ENCODE results near the gene BLCAP. TPM values are rescaled to one million over a fixed set of nuclear protein-coding genes. Genes with fewer than 3 reads are reported as not detected.
"Not testable (repeated sequence)": the region's sequence is repeated elsewhere in the genome, so short reads cannot be mapped to it uniquely, and the experiment has no call there.

BLCAP gene
- total and polyA plus RNA-seq, 9 donors = 27.7 to 147 (median 62.0) TPM

GRCh38 chr20:37552415-37552814, 24.7 kb upstream of the BLCAP start:
- no peaks in the 10 kb centered on the region for H3K4me1 ChIP-seq (ENCODE audit: insufficient read depth)
- H3K9me3 ChIP-seq = no peaks in the 10 kb centered on the region
- no peaks in the 10 kb centered on the region for H3K27me3 ChIP-seq
- 56 to 64% (median 58%) methylated on average over 1 of the region's 1 CpG for WGBS, 3 donors
- no peak overlapping the region for H3K4me3 ChIP-seq
- intact Hi-C loops (cut with DNase I) = loop anchor here in 1 of 4 donors (10.0 kb wide), 1 partner anchor 1248 kb away; the partner anchor contains the start of gene DLGAP4
- no peaks in the 10 kb centered on the region for H3K36me3 ChIP-seq
- no peak for DNase-seq
- TF ChIP-seq EP300 (IDR thresholded peaks at IDR 0.05) = no peak
- H3K27ac ChIP-seq = no peak overlapping the region

GRCh38 chr20:37551660-37552059, 24.0 kb upstream of the BLCAP start:
- H3K27me3 ChIP-seq; DNase-seq; H3K27ac ChIP-seq; H3K36me3 ChIP-seq; H3K9me3 ChIP-seq; H3K4me3 ChIP-seq; H3K4me1 ChIP-seq (ENCODE audit: insufficient read depth): not testable (repeated sequence)
- 54 to 67% (median 64%) methylated on average over 2 of the region's 2 CpGs for WGBS, 3 donors
- intact Hi-C loops (cut with DNase I) = loop anchor here in 1 of 4 donors (10.0 kb wide), 1 partner anchor 1247 kb away; the partner anchor contains the start of gene DLGAP4

- not testable (repeated sequence) for DNase-seq; H3K27me3 ChIP-seq; H3K36me3 ChIP-seq; H3K4me1 ChIP-seq (ENCODE audit: insufficient read depth); H3K27ac ChIP-seq; H3K4me3 ChIP-seq; H3K9me3 ChIP-seq
- intact Hi-C loops (cut with DNase I) = loop anchor here in 1 of 4 donors (10.0 kb wide), 1 partner anchor 1246 kb away; the partner anchor contains the start of gene DLGAP4
- WGBS, 3 donors = 50 to 57% (median 56%) methylated on average over 16 of the region's 16 CpGs
Measured at GRCh38 chr20:37550101-37550920, 22.6 kb upstream of the BLCAP start.

- no peak overlapping the region for H3K27ac ChIP-seq
- intact Hi-C loops (cut with DNase I) = no loop called here
Measured at GRCh38 chr20:37547912-37548311, 20.2 kb upstream of the BLCAP start.

GRCh38 chr20:37545516-37545915, 17.8 kb upstream of the BLCAP start:
- no peaks in the 10 kb centered on the region for H3K27me3 ChIP-seq
- no peaks in the 10 kb centered on the region for H3K9me3 ChIP-seq
- no peaks in the 10 kb centered on the region for H3K4me1 ChIP-seq (ENCODE audit: insufficient read depth)
- no peak for DNase-seq
- TF ChIP-seq CTCF (IDR thresholded peaks at IDR 0.05) = no peak
- no peak for TF ChIP-seq POLR2A (IDR thresholded peaks at IDR 0.05)
- TF ChIP-seq EP300 (IDR thresholded peaks at IDR 0.05) = no peak
- no peaks in the 10 kb centered on the region for H3K36me3 ChIP-seq
- 76 to 83% (median 78%) methylated on average over 1 of the region's 1 CpG for WGBS, 3 donors
- intact Hi-C loops (cut with DNase I) = no loop called here
- H3K27ac ChIP-seq = no peak overlapping the region
- H3K4me3 ChIP-seq = no peak overlapping the region

More at GRCh38 chr20:37547912-37548311, 20.2 kb upstream of the BLCAP start:
- no peaks in the 10 kb centered on the region for H3K9me3 ChIP-seq
- no peak overlapping the region for H3K4me3 ChIP-seq
- H3K36me3 ChIP-seq = no peaks in the 10 kb centered on the region
- TF ChIP-seq CTCF (IDR thresholded peaks at IDR 0.05) = no peak
- TF ChIP-seq EP300 (IDR thresholded peaks at IDR 0.05) = no peak
- TF ChIP-seq POLR2A (IDR thresholded peaks at IDR 0.05) = no peak
- DNase-seq = no peak
- H3K27me3 ChIP-seq = no peaks in the 10 kb centered on the region
- no peaks in the 10 kb centered on the region for H3K4me1 ChIP-seq (ENCODE audit: insufficient read depth)

- DNase-seq = no peak
- Histone ChIP-seq H3K4me1 (ENCODE audit: insufficient read depth) (no peaks in the 10 kb centered on the region), H3K9me3 (no peaks in the 10 kb centered on the region), H3K4me3 (no peak overlapping the region), H3K36me3 (no peaks in the 10 kb centered on the region), H3K27me3 (no peaks in the 10 kb centered on the region), H3K27ac (no peak overlapping the region)
- 51 to 56% (median 54%) methylated on average over 3 of the region's 3 CpGs for WGBS, 3 donors
- TF ChIP-seq EP300 (IDR thresholded peaks at IDR 0.05) (no peak), POLR2A (IDR thresholded peaks at IDR 0.05) (no peak), CTCF (IDR thresholded peaks at IDR 0.05) (no peak)
- intact Hi-C loops (cut with DNase I) = no loop called here
Measured at GRCh38 chr20:37544386-37544785, 16.7 kb upstream of the BLCAP start.
